Esophagus muscularis mucosa (tissue), 4 donors: ENCODE data around the gene NOTCH4. TPM values are rescaled to one million over a fixed set of nuclear protein-coding genes. Genes with fewer than 3 reads are reported as not detected.
A peak's percentile ranks its signal among the peaks of the same experiment; 100 is the strongest.
"Not testable (repeated sequence)": the region's sequence is repeated elsewhere in the genome, so short reads cannot be mapped to it uniquely, and the experiment has no call there.

Source experiments
- DNase-seq: peaks from one replicate; pipeline ENCODE4 v3.0.0-alpha.2; 2017; ENCODE audit errors: extremely low spot score
- H3K27ac ChIP-seq, 4 donors: fragments of 200-600 bp; sonication (generic); replicated peaks in 1 of 4; 1 replicate in 3 of 4; 2 replicates in 1 of 4; pipeline ENCODE4 v1.5.1; 2016 to 2019; ENCODE audit warnings: mild to moderate bottlenecking in 1 of 4
- H3K27me3 ChIP-seq, 4 donors: fragments of 200-600 bp; sonication (generic); one replicate each; pipeline versions ENCODE4 v1.5.1 to v1.6.0; 2016 to 2019
- H3K36me3 ChIP-seq, 4 donors: fragments of 200-600 bp; sonication (generic); one replicate each; pipeline ENCODE4 v1.5.1; 2016 to 2019
- H3K4me1 ChIP-seq, 4 donors: fragments of 200-600 bp; sonication (generic); one replicate each; pipeline ENCODE4 v1.5.1; 2016 to 2019
- H3K4me3 ChIP-seq, 4 donors: fragments of 200-600 bp; sonication (generic); 1 replicate in 2 of 4; 2 replicates in 2 of 4; pipeline ENCODE4 v1.5.1; 2016 to 2019; ENCODE audit warnings: mild to moderate bottlenecking in 4 of 4, moderate library complexity in 1 of 4
- H3K9me3 ChIP-seq, 4 donors: fragments of 200-600 bp; sonication (generic); 1 replicate in 3 of 4; 2 replicates in 1 of 4; pipeline ENCODE4 v1.5.1; 2016 to 2019
- EP300 ChIP-seq: sonication (generic); formaldehyde crosslinking; IDR thresholded peaks from one replicate; pipeline ENCODE4 v1.6.1; 2017; ENCODE audit warnings: antibody characterized with exemption
- POLR2A ChIP-seq: fragments of 450-650 bp; IDR thresholded peaks from one replicate; pipeline ENCODE4 v1.6.1; 2017; ENCODE audit warnings: antibody characterized with exemption, moderate library complexity, mild to moderate bottlenecking, low read depth
- POLR2AphosphoS5 ChIP-seq, 2 donors: sonication (generic); formaldehyde crosslinking; IDR thresholded peaks; one replicate each; pipeline ENCODE4 v1.6.1; 2017; ENCODE audit warnings: antibody characterized with exemption in 2 of 2
- WGBS: methylation state at CpG from one replicate; pipeline ENCODE4 v1.1.5; 2018; 5-methylcytosine and 5-hydroxymethylcytosine counted together
- intact Hi-C: fragments of 100-400 bp; cut with DNase I; formaldehyde crosslinking; loops from one replicate; pipeline ENCODE4 v1.15.1; 2023
- total RNA-seq, 4 donors: library from RNA; depleted of rRNA; stranded (reverse); fragments of >200 nt; gene quantifications; one replicate each; pipeline versions ENCODE4 v1.1.0 to v1.2.1, GENCODE V29; 2016
- TF ChIP-seq, protein P1 (sequence below), 3 experiments: fragments of 200-600 bp in 2 of 3; fragments of 450-650 bp in 1 of 3; sonication (generic) in 2 of 3; IDR thresholded peaks; one replicate each; pipeline ENCODE4 v1.5.1; 2017 to 2019; ENCODE audit warnings: antibody characterized with exemption in 3 of 3, mild to moderate bottlenecking in 2 of 3, moderate library complexity in 1 of 3

NOTCH4 gene
- total RNA-seq, 4 donors from 2014 or later = 16.6 to 30.6 (median 19.8) TPM

- intact Hi-C loops = not testable (repeated sequence)
Measured at GRCh38 chr6:32185681-32186131, 38.2 kb downstream of the NOTCH4 start.

DNA sequence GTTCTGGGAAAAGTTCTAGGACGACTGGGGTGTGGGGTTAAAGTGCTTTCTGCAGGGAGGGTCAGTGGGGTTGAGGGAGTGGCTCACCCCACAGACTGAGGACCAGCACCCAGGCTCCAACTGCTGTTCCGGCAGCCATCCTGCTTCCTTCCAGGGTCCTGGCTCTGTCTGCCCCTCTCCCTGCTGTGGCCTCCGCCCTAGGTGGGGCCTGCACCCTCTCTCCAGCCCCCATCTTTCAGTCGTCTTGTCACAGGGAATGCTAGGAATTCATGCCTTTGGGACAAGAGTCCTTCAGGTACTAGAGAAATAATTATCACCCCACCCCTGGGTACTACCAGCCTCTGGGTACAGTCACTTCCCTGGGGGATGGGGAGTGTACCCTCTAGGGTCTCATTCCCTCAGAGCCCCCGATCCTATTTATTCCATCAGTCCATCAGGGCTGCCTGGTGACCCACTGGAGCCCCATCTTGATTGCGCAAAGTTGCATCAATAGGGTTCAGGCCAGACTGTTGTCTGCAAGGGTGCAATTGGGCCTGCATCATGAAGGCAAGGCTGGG lies 39.7 kb downstream of the NOTCH4 start, which contains the start of gene AGER:
Gene AGER, minus strand, starts transcription at position 170 of the 557 bp plus-strand sequence. Its CDS starts 31 bp downstream, at position 139.
- no peak for DNase-seq
- TF ChIP-seq EP300 (no peak), POLR2A (no peak), POLR2AphosphoS5 (IDR thresholded peaks at IDR 0.05) (no peak)
- TF ChIP-seq, protein P1, sequence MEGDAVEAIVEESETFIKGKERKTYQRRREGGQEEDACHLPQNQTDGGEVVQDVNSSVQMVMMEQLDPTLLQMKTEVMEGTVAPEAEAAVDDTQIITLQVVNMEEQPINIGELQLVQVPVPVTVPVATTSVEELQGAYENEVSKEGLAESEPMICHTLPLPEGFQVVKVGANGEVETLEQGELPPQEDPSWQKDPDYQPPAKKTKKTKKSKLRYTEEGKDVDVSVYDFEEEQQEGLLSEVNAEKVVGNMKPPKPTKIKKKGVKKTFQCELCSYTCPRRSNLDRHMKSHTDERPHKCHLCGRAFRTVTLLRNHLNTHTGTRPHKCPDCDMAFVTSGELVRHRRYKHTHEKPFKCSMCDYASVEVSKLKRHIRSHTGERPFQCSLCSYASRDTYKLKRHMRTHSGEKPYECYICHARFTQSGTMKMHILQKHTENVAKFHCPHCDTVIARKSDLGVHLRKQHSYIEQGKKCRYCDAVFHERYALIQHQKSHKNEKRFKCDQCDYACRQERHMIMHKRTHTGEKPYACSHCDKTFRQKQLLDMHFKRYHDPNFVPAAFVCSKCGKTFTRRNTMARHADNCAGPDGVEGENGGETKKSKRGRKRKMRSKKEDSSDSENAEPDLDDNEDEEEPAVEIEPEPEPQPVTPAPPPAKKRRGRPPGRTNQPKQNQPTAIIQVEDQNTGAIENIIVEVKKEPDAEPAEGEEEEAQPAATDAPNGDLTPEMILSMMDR (IDR thresholded peaks at IDR 0.05) = no peak
- Histone ChIP-seq H3K4me3 (no peak within 1 kb of the TSS), H3K36me3 (peaks cover 16 to 64% (median 52%) of the 10 kb centered on the region in 4 donors), H3K4me1 (peaks cover 72 to 89% (median 86%) of the 10 kb centered on the region in 4 donors), H3K27ac (peak within 1 kb of the TSS; percentile 84 to 99 (median 98)), H3K9me3 (no peaks in the 10 kb centered on the region), H3K27me3 (no peaks in the 10 kb centered on the region)
- intact Hi-C loops = no loop called here
- WGBS = 63% methylated on average over 6 of the region's 6 CpGs

More at GRCh38 chr6:32185681-32186131, 38.2 kb downstream of the NOTCH4 start:
- Histone ChIP-seq H3K27ac (peak overlapping the region; percentile 84 to 99 (median 98)), H3K4me1 (peaks cover 67 to 83% (median 78%) of the 10 kb centered on the region in 4 donors), H3K36me3 (peaks cover 16 to 52% (median 41%) of the 10 kb centered on the region in 4 donors)
- H3K27me3 ChIP-seq, H3K9me3 ChIP-seq, H3K4me3 ChIP-seq: not testable (repeated sequence)
- peak; percentile 19 to 44 for TF ChIP-seq POLR2AphosphoS5 (IDR thresholded peaks at IDR 0.05)
- WGBS = 27% methylated on average over 11 of the region's 11 CpGs
- DNase-seq = peak; percentile 99

DNA sequence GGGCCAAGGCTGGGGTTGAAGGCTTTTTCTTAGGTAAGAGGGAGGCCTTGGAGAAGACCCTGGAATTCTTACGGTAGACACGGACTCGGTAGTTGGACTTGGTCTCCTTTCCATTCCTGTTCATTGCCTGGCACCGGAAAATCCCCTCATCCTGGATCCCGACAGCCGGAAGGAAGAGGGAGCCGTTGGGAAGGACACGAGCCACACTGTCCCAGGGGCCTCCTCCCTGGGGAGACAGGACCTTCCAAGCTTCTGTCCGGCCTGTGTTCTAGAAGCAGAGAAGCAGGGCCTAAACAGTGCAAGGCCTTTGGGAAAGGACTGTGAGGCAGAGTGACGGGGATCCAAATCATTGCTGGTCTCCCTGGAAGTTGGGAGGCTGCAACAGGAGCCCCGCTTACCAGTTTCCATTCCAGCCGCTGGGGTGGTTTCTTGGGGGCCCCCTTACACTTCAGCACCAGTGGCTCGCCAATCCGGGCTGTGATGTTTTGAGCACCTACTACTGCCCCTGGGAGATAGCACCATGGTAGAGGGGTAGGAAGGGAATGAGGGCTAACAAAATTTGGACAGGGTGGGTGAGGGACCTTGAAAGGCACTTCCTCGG lies 40.3 kb downstream of the NOTCH4 start:
- H3K36me3 ChIP-seq = peaks cover 16 to 64% (median 52%) of the 10 kb centered on the region in 4 donors
- intact Hi-C loops = no loop called here

DNA sequence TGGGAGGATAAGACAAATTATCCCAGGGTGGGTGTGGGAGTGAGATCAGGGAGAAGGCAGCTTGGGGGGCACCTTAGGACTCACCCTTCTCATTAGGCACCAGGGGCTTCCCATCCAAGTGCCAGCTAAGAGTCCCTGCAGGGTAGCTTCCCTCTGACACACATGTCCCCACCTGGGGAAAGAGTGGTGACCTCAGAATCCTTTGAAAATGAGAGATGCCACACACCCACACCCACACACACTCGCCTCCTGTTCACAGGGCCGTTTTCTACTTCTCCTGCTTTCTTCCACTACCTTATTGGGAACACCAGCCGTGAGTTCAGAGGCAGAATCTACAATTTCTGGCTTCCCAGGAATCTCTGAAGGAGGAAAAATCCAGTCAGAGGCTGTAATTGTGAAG lies 40.8 kb downstream of the NOTCH4 start:
- intact Hi-C loops = no loop called here
- WGBS = 88% methylated on average over 3 of the region's 3 CpGs
- Histone ChIP-seq H3K9me3 (no peaks in the 10 kb centered on the region), H3K27ac (peak overlapping the region; percentile 84 to 99 (median 98)), H3K36me3 (peaks cover 16 to 63% (median 51%) of the 10 kb centered on the region in 4 donors), H3K27me3 (no peaks in the 10 kb centered on the region), H3K4me3 (no peak overlapping the region), H3K4me1 (peaks cover 66 to 84% (median 82%) of the 10 kb centered on the region in 4 donors)
- DNase-seq = no peak
- TF ChIP-seq POLR2AphosphoS5 (IDR thresholded peaks at IDR 0.05) = no peak
- TF ChIP-seq POLR2A = no peak
- TF ChIP-seq EP300 = no peak
- TF ChIP-seq, protein P1 (IDR thresholded peaks at IDR 0.05) = no peak

More for the DNA sequence above, 40.3 kb downstream of the NOTCH4 start:
- TF ChIP-seq, protein P1 (IDR thresholded peaks at IDR 0.05) = no peak
- TF ChIP-seq POLR2A (no peak), EP300 (no peak), POLR2AphosphoS5 (IDR thresholded peaks at IDR 0.05) (no peak)
- WGBS = 80% methylated on average over 15 of the region's 15 CpGs
- Histone ChIP-seq H3K9me3 (no peaks in the 10 kb centered on the region), H3K27ac (peak overlapping the region; percentile 84 to 99 (median 98)), H3K4me1 (peaks cover 70 to 89% (median 86%) of the 10 kb centered on the region in 4 donors), H3K27me3 (no peaks in the 10 kb centered on the region), H3K4me3 (no peak overlapping the region)
- no peak for DNase-seq

- Histone ChIP-seq H3K9me3 (no peaks in the 10 kb centered on the region), H3K36me3 (peaks cover 12 to 59% (median 46%) of the 10 kb centered on the region in 4 donors), H3K27ac (peak overlapping the region; percentile 84 to 99 (median 98)), H3K4me1 (peaks cover 61 to 80% (median 77%) of the 10 kb centered on the region in 4 donors), H3K4me3 (no peak overlapping the region), H3K27me3 (no peaks in the 10 kb centered on the region)
- DNase-seq = no peak
- TF ChIP-seq, protein P1 (IDR thresholded peaks at IDR 0.05) = no peak
- no peak for TF ChIP-seq EP300
- 74% methylated on average over 10 of the region's 10 CpGs for WGBS
- intact Hi-C loops = no loop called here
Measured at GRCh38 chr6:32182555-32182981, 41.3 kb downstream of the NOTCH4 start.
